Measurements from ENCODE around the gene PEX11G. TPM values are rescaled to one million over a fixed set of nuclear protein-coding genes. Genes with fewer than 3 reads are reported as not detected.

PEX11G gene
- total and polyA plus RNA-seq, 2 of the 8 experiments (the other 6 are each of a cell fraction or from before 2014, with no cell fraction given): 2.1 to 4.3 TPM

- H3K23ac ChIP-seq (ENCODE audit: insufficient read length): no peak overlapping the region
- ChIA-PET CTCF (ENCODE audit: partially characterized antibody) (interaction anchor here (1.2 to 1.5 kb wide), 6 partner anchors 10 to 147 kb away, joined by 3 to 6 read pairs (median 4); partner anchors contain the start of gene MCOLN1), POLR2A (ENCODE audit: partially characterized antibody) (interaction anchor here (1.0 to 7.6 kb wide), 10 partner anchors 9 to 56 kb away, joined by 3 to 80 read pairs (median 5); partner anchors contain the start of genes MCOLN1 and ZNF358)
- no peaks in the 10 kb centered on the region for H3K79me1 ChIP-seq (ENCODE audit: low read depth, low read length)
- peak overlapping the region; percentile 63; the same call in 1 of the 2 replicates for H2BK5ac ChIP-seq (ENCODE audit: low read depth, low read length)
- DNase-seq (ENCODE audit: low read depth in 1 of 2, low spot score in 2 of 2) (peak; percentile 56 to 80), FAIRE-seq (no peak)
- H3K14ac ChIP-seq (ENCODE audit: insufficient read length): no peak overlapping the region
- peak overlapping the region; percentile 49 for H3K56ac ChIP-seq (replicated peaks; ENCODE audit: insufficient read length, low read depth, low read length)
- H4K20me1 ChIP-seq (replicated peaks in 1 of 2; ENCODE audit: control insufficient read depth in 1 of 2, insufficient read depth in 2 of 2, low read length in 2 of 2): no peaks in the 10 kb centered on the region
- peak overlapping the region; percentile 55 for H4K5ac ChIP-seq (ENCODE audit: insufficient read length, low read depth, low read length)
- peak overlapping the region; percentile 29 for H4K91ac ChIP-seq (replicated peaks; ENCODE audit: insufficient read length, low read length)
- 0 out of 2 replicates have a peak overlapping the region, but pooled peaks have one; percentile 83 for H2BK15ac ChIP-seq (ENCODE audit: low read length)
- peaks cover 0 to 6% (median 3%) of the 10 kb centered on the region in 4 experiments; a peak in 4 of 7 replicates for H3K4me1 ChIP-seq (replicated peaks in 1 of 4; ENCODE audit: control insufficient read depth in 3 of 4, insufficient read depth in 4 of 4, low read length in 3 of 4)
- H3K4me3 ChIP-seq (ENCODE audit: extremely low read depth in 1 of 4, insufficient read depth in 2 of 4, low read depth in 3 of 4, low read length in 4 of 4): peak overlapping the region; percentile 76 to 98 (median 93)
- no peaks in the 10 kb centered on the region for H3K79me2 ChIP-seq (ENCODE audit: control insufficient read depth in 1 of 2, insufficient read depth in 2 of 2, low read length in 2 of 2)
- peaks cover 0 to 9% (median 3%) of the 10 kb centered on the region in 4 experiments; a peak in 4 of 8 replicates for H3K36me3 ChIP-seq (ENCODE audit: control insufficient read depth in 2 of 4, insufficient read depth in 4 of 4, low read length in 3 of 4)
- peak overlapping the region; percentile 6 for H3K4ac ChIP-seq (replicated peaks; ENCODE audit: insufficient read length, low read depth, low read length)
- no peaks in the 10 kb centered on the region; the same call in 1 of the 2 replicates for H3K23me2 ChIP-seq (ENCODE audit: low read depth, low read length)
- H3K18ac ChIP-seq (ENCODE audit: extremely low read depth, low read length): peak overlapping the region; percentile 80
- peak overlapping the region; percentile 76; the same call in 1 of the 2 replicates for H4K8ac ChIP-seq (ENCODE audit: extremely low read depth, insufficient read depth, low read length)
- no peak overlapping the region for H2AK5ac ChIP-seq (ENCODE audit: low read depth, low read length)
- no peak overlapping the region for H2AFZ ChIP-seq (ENCODE audit: low read length)
- H3K27ac ChIP-seq (ENCODE audit: low read depth, low read length): peak overlapping the region; percentile 39
- peak overlapping the region; percentile 72; the same call in 1 of the 2 replicates for H2BK12ac ChIP-seq (ENCODE audit: low read depth, low read length)
- H2BK120ac ChIP-seq (replicated peaks; ENCODE audit: low read depth, low read length): no peak overlapping the region
- H2BK20ac ChIP-seq (ENCODE audit: low read length): no peak overlapping the region
- no peaks in the 10 kb centered on the region for H3K9me3 ChIP-seq (ENCODE audit: insufficient read depth in 2 of 2, low read depth in 1 of 2, low read length in 1 of 2)
- H3K27me3 ChIP-seq (replicated peaks in 1 of 4; ENCODE audit: control insufficient read depth in 3 of 4, extremely low read depth in 1 of 4, insufficient read depth in 3 of 4, low read length in 3 of 4): no peaks in the 10 kb centered on the region
- peak overlapping the region; percentile 71 to 86 for H3K4me2 ChIP-seq (ENCODE audit: insufficient read depth in 1 of 2, low read depth in 2 of 2, low read length in 2 of 2)
- 3% methylated on average over 9 of the region's 41 CpGs; no CpG with 5 or more reads in 1 of the 2 experiments for WGBS, 2 experiments (ENCODE audit: extremely low coverage in 1 of 2, insufficient coverage in 1 of 2, insufficient read length in 1 of 2, insufficient replicate concordance in 2 of 2, low coverage in 1 of 2, low lambda C conversion rate in 2 of 2, missing lambda C conversion rate in 1 of 2)
- H3K9ac ChIP-seq (replicated peaks in 1 of 4; ENCODE audit: extremely low read depth in 1 of 4, low read depth in 3 of 4, low read length in 3 of 4): peak overlapping the region in 3 of 4 experiments; percentile 51 to 74 (median 54); a peak in 5 of 7 replicates
- TF ChIP-seq EZH2 (IDR thresholded peaks at IDR 0.05; ENCODE audit: low read depth, low read length, severe bottlenecking) (no peak), SIX5 (IDR thresholded peaks at IDR 0.05; ENCODE audit: low read depth, low read length) (peak; percentile 39), SP1 (IDR thresholded peaks at IDR 0.05; ENCODE audit: low read depth, low read length) (peak; percentile 44; the same call in 1 of the 2 replicates), RAD21 (IDR thresholded peaks at IDR 0.05 in 1 of 2, conservative IDR thresholded peaks at IDR 0.05 in 1 of 2; ENCODE audit: low read depth in 2 of 2, low read length in 2 of 2) (no peak), TEAD4 (IDR thresholded peaks at IDR 0.05; ENCODE audit: low read depth, low read length) (no peak), RBBP5 (IDR thresholded peaks at IDR 0.05; ENCODE audit: borderline replicate concordance, low read depth, low read length) (no peak), POLR2A (IDR thresholded peaks at IDR 0.05; ENCODE audit: control extremely low read depth in 1 of 2, low read depth in 2 of 2, low read length in 2 of 2) (peak in 1 of 2 experiments; percentile 57; a peak in 1 of 3 replicates), FOSL1 (IDR thresholded peaks at IDR 0.05; ENCODE audit: insufficient read depth, low read depth, low read length) (no peak), CBX5 (IDR thresholded peaks at IDR 0.05; ENCODE audit: low read depth, low read length) (no peak), POLR2AphosphoS5 (IDR thresholded peaks at IDR 0.05; ENCODE audit: low read depth, low read length) (peak; percentile 24; the same call in 1 of the 2 replicates), SP4 (IDR thresholded peaks at IDR 0.05; ENCODE audit: low read length) (no peak; the same call in 1 of the 2 replicates)
- TF ChIP-seq, protein P1, sequence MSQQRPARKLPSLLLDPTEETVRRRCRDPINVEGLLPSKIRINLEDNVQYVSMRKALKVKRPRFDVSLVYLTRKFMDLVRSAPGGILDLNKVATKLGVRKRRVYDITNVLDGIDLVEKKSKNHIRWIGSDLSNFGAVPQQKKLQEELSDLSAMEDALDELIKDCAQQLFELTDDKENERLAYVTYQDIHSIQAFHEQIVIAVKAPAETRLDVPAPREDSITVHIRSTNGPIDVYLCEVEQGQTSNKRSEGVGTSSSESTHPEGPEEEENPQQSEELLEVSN (IDR thresholded peaks at IDR 0.05): peak; percentile 51
Measured at GRCh38 chr19:7533925-7534480, 45.2 kb upstream of the PEX11G start.
